ENCODE data around the gene MRFAP1L1.

DNA sequence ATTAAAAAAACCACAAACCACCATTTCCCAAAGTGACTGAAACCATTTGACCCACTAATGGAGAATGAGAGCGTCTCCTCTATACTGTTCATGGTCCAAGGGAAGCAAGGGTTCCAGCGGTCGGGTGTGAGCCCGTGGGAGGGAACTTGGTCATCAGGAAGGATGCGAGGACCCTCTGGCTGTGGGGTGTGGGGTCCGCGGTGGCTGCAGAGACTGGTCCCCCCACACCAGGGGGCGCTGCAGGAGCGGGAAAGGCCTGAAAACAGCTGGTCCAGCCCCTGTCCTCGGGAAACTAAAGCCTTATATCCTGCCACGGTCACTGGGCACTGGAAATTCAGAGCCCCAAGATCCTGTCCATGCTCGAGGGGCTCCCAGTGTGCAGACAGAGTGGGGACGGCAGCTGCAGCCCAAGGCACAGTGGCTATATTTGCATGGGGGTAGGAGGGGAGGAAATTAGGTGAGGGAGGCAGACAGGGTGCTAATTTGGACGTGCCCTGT lies 10.6 kb upstream of the MRFAP1L1 start:
- TF ChIP-seq CTCF (IDR thresholded peaks at IDR 0.05), result peak; percentile 88 to 98 (median 94)
- no peak for TF ChIP-seq POLR2A (IDR thresholded peaks at IDR 0.05)

All from heart left ventricle (tissue), 13 donors.